T1000 (cell line): ENCODE data around the gene DNAAF6.
A peak's percentile ranks its signal among the peaks of the same experiment; 100 is the strongest.
"Not testable (repeated sequence)": the region's sequence is repeated elsewhere in the genome, so short reads cannot be mapped to it uniquely, and the experiment has no call there.

Experiments
- DNase-seq: peaks from one replicate; lab custom pipeline; 2025; ENCODE audit warnings: mixed read lengths; lab: John Stamatoyannopoulos, UW

DNAAF6 gene

GRCh38 chrX:107205770-107206696 lies at the start of gene DNAAF6, which contains the start of gene NUP62CL:
Gene DNAAF6, plus strand, starts transcription at chrX:107206611. Its CDS starts 6,265 bp downstream, at chrX:107212876.
Gene NUP62CL, minus strand, starts transcription at chrX:107206433. Its CDS starts 31,287 bp downstream, at chrX:107175146.
- peak; percentile 28 for DNase-seq

- not testable (repeated sequence) for DNase-seq
Measured at GRCh38 chrX:107157618-107158017, 48.8 kb upstream of the DNAAF6 start.

GRCh38 chrX:107167163-107167921 lies 39.1 kb upstream of the DNAAF6 start:
- DNase-seq: no peak

- no peak for DNase-seq
Measured at GRCh38 chrX:107168257-107168656, 38.2 kb upstream of the DNAAF6 start.

GRCh38 chrX:107168712-107169111 lies 37.7 kb upstream of the DNAAF6 start:
- DNase-seq: no peak

- no peak for DNase-seq
Measured at GRCh38 chrX:107171369-107172102, 34.9 kb upstream of the DNAAF6 start.

GRCh38 chrX:107197319-107197718 lies 9.1 kb upstream of the DNAAF6 start:
- DNase-seq: no peak

GRCh38 chrX:107198074-107198473 lies 8.3 kb upstream of the DNAAF6 start:
- not testable (repeated sequence) for DNase-seq

- DNase-seq: no peak
Measured at GRCh38 chrX:107199491-107199890, 6.9 kb upstream of the DNAAF6 start.

- DNase-seq: no peak
Measured at GRCh38 chrX:107204068-107204605, 2.3 kb upstream of the DNAAF6 start.

- no peak for DNase-seq
Measured at GRCh38 chrX:107206697-107207065, 270 bp downstream of the DNAAF6 start.

GRCh38 chrX:107207089-107207488 lies 678 bp downstream of the DNAAF6 start:
- no peak for DNase-seq

- no peak for DNase-seq
Measured at GRCh38 chrX:107207943-107208342, 1.5 kb downstream of the DNAAF6 start.

GRCh38 chrX:107213477-107213876 lies 7.1 kb downstream of the DNAAF6 start:
- no peak for DNase-seq

GRCh38 chrX:107226757-107227156 lies 20.3 kb downstream of the DNAAF6 start:
- DNase-seq: no peak

- no peak for DNase-seq
Measured at GRCh38 chrX:107227780-107228485, 21.5 kb downstream of the DNAAF6 start.

GRCh38 chrX:107228486-107228819 lies 22.0 kb downstream of the DNAAF6 start:
- DNase-seq: no peak

- DNase-seq: no peak
Measured at GRCh38 chrX:107272431-107272921, 66.1 kb downstream of the DNAAF6 start.

- no peak for DNase-seq
Measured at GRCh38 chrX:107273795-107274194, 67.4 kb downstream of the DNAAF6 start.

GRCh38 chrX:107288676-107289075 lies 82.3 kb downstream of the DNAAF6 start:
- no peak for DNase-seq

GRCh38 chrX:107290019-107290418 lies 83.6 kb downstream of the DNAAF6 start:
- no peak for DNase-seq
